GM18519 (cell line): ENCODE results near the gene THBS3.
"Not testable (repeated sequence)": the region's sequence is repeated elsewhere in the genome, so short reads cannot be mapped to it uniquely, and the experiment has no call there.

Experiments
- ATAC-seq: cut with Tn5 transposase; IDR thresholded peaks from one replicate; pipeline ENCODE4 v1.9.1; 2021; ENCODE audit warnings: mild to moderate bottlenecking, moderate library complexity; ENCODE audit not compliant: unreplicated experiment, low FRiP score

The THBS3 gene

GRCh38 chr1:155236451-155236850, 28.8 kb upstream of the THBS3 start:
- ATAC-seq: no peak

GRCh38 chr1:155235375-155235774, 27.7 kb upstream of the THBS3 start:
- ATAC-seq: not testable (repeated sequence)

- ATAC-seq: not testable (repeated sequence)
Observed at GRCh38 chr1:155233502-155233901, 25.8 kb upstream of the THBS3 start.

- ATAC-seq: not testable (repeated sequence)
Observed at GRCh38 chr1:155232001-155232978, 24.6 kb upstream of the THBS3 start.

- ATAC-seq: not testable (repeated sequence)
Observed at GRCh38 chr1:155231302-155231701, 23.6 kb upstream of the THBS3 start.

GRCh38 chr1:155228096-155228427, 20.4 kb upstream of the THBS3 start:
- ATAC-seq: no peak

GRCh38 chr1:155227261-155228095, 19.8 kb upstream of the THBS3 start:
- ATAC-seq: peak; percentile 75

GRCh38 chr1:155226910-155227260, 19.2 kb upstream of the THBS3 start:
- no peak for ATAC-seq

- no peak for ATAC-seq
Observed at GRCh38 chr1:155226188-155226909, 18.7 kb upstream of the THBS3 start.

- ATAC-seq: not testable (repeated sequence)
Observed at GRCh38 chr1:155225404-155225759, 17.7 kb upstream of the THBS3 start.

- no peak for ATAC-seq
Observed at GRCh38 chr1:155223047-155223446, 15.3 kb upstream of the THBS3 start.

GRCh38 chr1:155220211-155220965, 12.7 kb upstream of the THBS3 start:
- ATAC-seq: not testable (repeated sequence)

GRCh38 chr1:155219592-155220031, 11.9 kb upstream of the THBS3 start:
- no peak for ATAC-seq

GRCh38 chr1:155218854-155219591, 11.3 kb upstream of the THBS3 start:
- ATAC-seq: no peak

GRCh38 chr1:155214702-155215101, 7.0 kb upstream of the THBS3 start:
- not testable (repeated sequence) for ATAC-seq

- ATAC-seq: not testable (repeated sequence)
Observed at GRCh38 chr1:155212051-155212440, 4.3 kb upstream of the THBS3 start.

GRCh38 chr1:155211381-155212050, 3.8 kb upstream of the THBS3 start:
- not testable (repeated sequence) for ATAC-seq

GRCh38 chr1:155210314-155211104, 2.8 kb upstream of the THBS3 start:
- no peak for ATAC-seq
